ENCODE data around the gene IL12B. TPM values are rescaled to one million over a fixed set of nuclear protein-coding genes. Genes with fewer than 3 reads are reported as not detected.

IL12B gene
- polyA plus RNA-seq, 1 experiment = 0.02 TPM

GRCh38 chr5:159339460-159339859 lies 9.2 kb upstream of the IL12B start:
- Histone ChIP-seq H3K4me3 (ENCODE audit: low read depth, low read length) (no peak overlapping the region), H3K9me3 (ENCODE audit: control insufficient read depth, insufficient read depth, low read length) (peaks cover 5% of the 10 kb centered on the region; the same call in 1 of the 2 replicates), H3K27ac (ENCODE audit: low read depth, low read length) (no peak overlapping the region), H3K27me3 (ENCODE audit: control insufficient read depth, insufficient read depth, low read length) (no peaks in the 10 kb centered on the region)
- CTCF ChIA-PET = no interaction called here
- POLR2A ChIA-PET = interaction anchor here (0.8 kb wide), 1 partner anchor 16 kb away, joined by 3 read pairs; no protein-coding TSS in a partner anchor
- no peak for DNase-seq (ENCODE audit: low read depth, low spot score)
- no peak for TF ChIP-seq CTCF (IDR thresholded peaks at IDR 0.05; ENCODE audit: low read depth, low read length)

- TF ChIP-seq CTCF (IDR thresholded peaks at IDR 0.05; ENCODE audit: low read depth, low read length) = no peak
- Histone ChIP-seq H3K27me3 (ENCODE audit: control insufficient read depth, insufficient read depth, low read length) (no peaks in the 10 kb centered on the region), H3K27ac (ENCODE audit: low read depth, low read length) (no peak overlapping the region), H3K9me3 (ENCODE audit: control insufficient read depth, insufficient read depth, low read length) (no peaks in the 10 kb centered on the region), H3K4me3 (ENCODE audit: low read depth, low read length) (no peak overlapping the region)
- ChIA-PET CTCF (no interaction called here), POLR2A (no interaction called here)
- DNase-seq (ENCODE audit: low read depth, low spot score) = no peak
Observed at GRCh38 chr5:159338118-159338517, 7.8 kb upstream of the IL12B start.

- Histone ChIP-seq H3K4me3 (ENCODE audit: low read depth, low read length) (no peak overlapping the region), H3K27ac (ENCODE audit: low read depth, low read length) (no peak overlapping the region), H3K9me3 (ENCODE audit: control insufficient read depth, insufficient read depth, low read length) (no peaks in the 10 kb centered on the region), H3K27me3 (ENCODE audit: control insufficient read depth, insufficient read depth, low read length) (no peaks in the 10 kb centered on the region)
- TF ChIP-seq CTCF (IDR thresholded peaks at IDR 0.05; ENCODE audit: low read depth, low read length) = no peak
- DNase-seq (ENCODE audit: low read depth, low spot score) = no peak
- ChIA-PET CTCF (no interaction called here), POLR2A (no interaction called here)
Observed at GRCh38 chr5:159337016-159337955, 7.0 kb upstream of the IL12B start.

GRCh38 chr5:159336586-159336985 lies 6.3 kb upstream of the IL12B start:
- CTCF ChIA-PET = no interaction called here
- Histone ChIP-seq H3K9me3 (ENCODE audit: control insufficient read depth, insufficient read depth, low read length) (no peaks in the 10 kb centered on the region), H3K27me3 (ENCODE audit: control insufficient read depth, insufficient read depth, low read length) (no peaks in the 10 kb centered on the region), H3K27ac (ENCODE audit: low read depth, low read length) (no peak overlapping the region), H3K4me3 (ENCODE audit: low read depth, low read length) (no peak overlapping the region)
- POLR2A ChIA-PET = no interaction called here
- DNase-seq (ENCODE audit: low read depth, low spot score) = no peak
- TF ChIP-seq CTCF (IDR thresholded peaks at IDR 0.05; ENCODE audit: low read depth, low read length) = no peak

DNA sequence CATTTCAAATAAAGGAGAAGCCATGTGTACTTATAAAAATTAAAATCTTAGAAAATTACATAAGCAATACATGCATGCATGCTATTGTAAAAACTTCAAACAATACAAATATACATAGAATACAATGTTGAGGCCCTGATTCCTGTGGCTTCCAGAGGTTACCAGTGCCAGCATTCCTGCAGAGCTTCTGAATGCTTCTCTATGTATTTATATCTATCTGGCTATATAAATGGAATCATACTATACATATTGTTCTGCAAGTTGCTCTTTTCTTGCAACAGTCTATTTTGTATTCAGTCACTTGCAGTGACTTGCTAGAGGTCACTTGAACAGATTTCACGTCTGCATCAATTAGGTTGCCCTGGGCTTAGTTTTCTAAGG lies 3.2 kb upstream of the IL12B start:
- ChIA-PET POLR2A (interaction anchor here (0.7 kb wide), 1 partner anchor 1066 kb away, joined by 3 read pairs; no protein-coding TSS in a partner anchor), CTCF (interaction anchor here (0.6 to 1.1 kb wide), 4 partner anchors 9 to 1935 kb away, joined by 3 to 4 read pairs (median 3); partner anchors contain the start of gene ADRA1B)
- no peak overlapping the region for H3K4me3 ChIP-seq (ENCODE audit: low read depth, low read length)
- no peaks in the 10 kb centered on the region; the same call in 1 of the 2 replicates for H3K9me3 ChIP-seq (ENCODE audit: control insufficient read depth, insufficient read depth, low read length)
- no peaks in the 10 kb centered on the region for H3K27me3 ChIP-seq (ENCODE audit: control insufficient read depth, insufficient read depth, low read length)
- no peak overlapping the region for H3K27ac ChIP-seq (ENCODE audit: low read depth, low read length)
- no peak for TF ChIP-seq CTCF (IDR thresholded peaks at IDR 0.05; ENCODE audit: low read depth, low read length)
- no peak for DNase-seq (ENCODE audit: low read depth, low spot score)
